ENCODE measurements around the gene DDX51. TPM values are rescaled to one million over a fixed set of nuclear protein-coding genes. Genes with fewer than 3 reads are reported as not detected.

DDX51 gene
- total and polyA plus RNA-seq, 2 of the 4 experiments (the other 2 are of a cell fraction): 3.8 to 14.5 TPM

DNA sequence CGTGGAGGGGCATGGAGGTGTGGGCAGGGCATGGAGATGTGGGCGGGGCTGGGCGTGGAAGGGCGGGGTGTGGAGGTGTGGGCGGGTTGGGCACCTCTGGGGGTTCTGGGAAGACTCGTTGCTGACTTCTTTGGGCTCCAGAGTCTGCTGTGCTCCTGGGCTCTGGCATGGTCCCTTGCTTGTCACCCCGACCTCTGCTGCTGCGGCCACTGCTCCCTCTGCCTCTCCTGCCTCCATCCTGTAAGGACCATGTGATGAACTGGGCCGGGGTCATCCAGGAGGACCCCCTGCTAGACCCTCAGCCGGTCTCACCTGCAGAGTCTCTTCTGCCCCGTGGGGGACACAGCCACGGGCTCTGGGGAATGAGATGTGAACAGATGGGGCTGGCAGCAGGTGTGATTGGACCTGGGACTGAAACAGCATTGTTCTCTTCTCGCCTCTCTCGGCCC, 15.5 kb upstream of the DDX51 start:
- Histone ChIP-seq H2BK120ac (ENCODE audit: low read depth, low read length) (no peak overlapping the region), H3K14ac (replicated peaks; ENCODE audit: low read depth, low read length) (no peak overlapping the region), H3K4ac (ENCODE audit: low read depth, low read length) (no peak overlapping the region), H2BK5ac (ENCODE audit: low read depth, low read length, poor library complexity, severe bottlenecking) (no peak overlapping the region), H2AK9ac (replicated peaks; ENCODE audit: low read depth, low read length, poor library complexity) (no peak overlapping the region), H3K36me3 (ENCODE audit: control insufficient read depth, insufficient read depth, low read length) (peaks cover 10% of the 10 kb centered on the region), H3K9me1 (ENCODE audit: insufficient read depth, low read length) (peaks cover 21% of the 10 kb centered on the region; the same call in 1 of the 2 replicates), H2AFZ (replicated peaks; ENCODE audit: low read length, poor library complexity) (no peak overlapping the region), H2BK20ac (ENCODE audit: low read depth, low read length) (no peak overlapping the region), H4K5ac (ENCODE audit: low read depth, low read length) (no peak overlapping the region), H4K91ac (ENCODE audit: insufficient read depth, low read depth, low read length) (no peak overlapping the region), H3K18ac (ENCODE audit: low read depth, low read length) (no peak overlapping the region), H2BK15ac (ENCODE audit: low read depth, low read length) (no peak overlapping the region), H3K4me1 (ENCODE audit: control insufficient read depth, insufficient read depth, low read length) (peaks cover 7% of the 10 kb centered on the region), H3K27me3 (ENCODE audit: control insufficient read depth, insufficient read depth, low read length) (peaks cover 6% of the 10 kb centered on the region; the same call in 1 of the 2 replicates), H4K20me1 (ENCODE audit: insufficient read depth, low read length) (peaks cover 16% of the 10 kb centered on the region), H3K9ac (ENCODE audit: low read depth, low read length) (no peak overlapping the region), H2AK5ac (ENCODE audit: low read depth, low read length) (no peak overlapping the region), H3K56ac (ENCODE audit: extremely low read depth, insufficient read depth, low read length) (no peak overlapping the region), H4K8ac (ENCODE audit: low read depth in 2 of 2, low read length in 2 of 2) (no peak overlapping the region), H3K79me1 (ENCODE audit: low read depth in 1 of 2, low read length in 2 of 2) (no peaks in the 10 kb centered on the region), H3K4me2 (ENCODE audit: low read depth, low read length) (no peak overlapping the region), H3K9me3 (ENCODE audit: control insufficient read depth, insufficient read depth, low read length) (no peaks in the 10 kb centered on the region), H3K4me3 (ENCODE audit: insufficient read depth, low read depth, low read length) (no peak overlapping the region), H3K23ac (ENCODE audit: low read depth, low read length) (no peak overlapping the region), H3K27ac (ENCODE audit: insufficient read depth, low read length) (no peak overlapping the region)
- dilution Hi-C loops (cut with HindIII; ENCODE audit: low sequenced_read_pairs, unreplicated experiment): no loop called here
- ATAC-seq (ENCODE audit: low read depth) (no peak), DNase-seq (no peak)
- WGBS, 2 experiments (ENCODE audit: extremely low coverage in 2 of 2, insufficient read length in 1 of 2): no CpG with 5 or more reads among the region's 14 CpGs
- in situ Hi-C loops (cut with MboI; ENCODE audit: low sequenced_read_pairs): no loop called here
- CTCF ChIA-PET: no interaction called here
- POLR2A ChIA-PET (ENCODE audit: unreplicated experiment): no interaction called here
- BruUV-seq (replicated peaks): no TSS peak
- intact Hi-C loops (cut with micrococcal nuclease): no loop called here
- TF ChIP-seq POLR2A (IDR thresholded peaks at IDR 0.05; ENCODE audit: low read depth, low read length) (no peak), SMC3 (IDR thresholded peaks at IDR 0.05; ENCODE audit: low read depth, low read length) (no peak), MAFK (IDR thresholded peaks at IDR 0.05; ENCODE audit: low read depth, low read length) (no peak), RAD21 (IDR thresholded peaks at IDR 0.05; ENCODE audit: low read length) (no peak)
- TF ChIP-seq, protein P1, sequence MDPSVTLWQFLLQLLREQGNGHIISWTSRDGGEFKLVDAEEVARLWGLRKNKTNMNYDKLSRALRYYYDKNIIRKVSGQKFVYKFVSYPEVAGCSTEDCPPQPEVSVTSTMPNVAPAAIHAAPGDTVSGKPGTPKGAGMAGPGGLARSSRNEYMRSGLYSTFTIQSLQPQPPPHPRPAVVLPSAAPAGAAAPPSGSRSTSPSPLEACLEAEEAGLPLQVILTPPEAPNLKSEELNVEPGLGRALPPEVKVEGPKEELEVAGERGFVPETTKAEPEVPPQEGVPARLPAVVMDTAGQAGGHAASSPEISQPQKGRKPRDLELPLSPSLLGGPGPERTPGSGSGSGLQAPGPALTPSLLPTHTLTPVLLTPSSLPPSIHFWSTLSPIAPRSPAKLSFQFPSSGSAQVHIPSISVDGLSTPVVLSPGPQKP (IDR thresholded peaks at IDR 0.05; ENCODE audit: borderline replicate concordance, low read depth, low read length): no peak
